AG04450 (cell line): Measurements from ENCODE around the gene SLC39A8. TPM values are rescaled to one million over a fixed set of nuclear protein-coding genes. Genes with fewer than 3 reads are reported as not detected.

Experiments
- CTCF ChIA-PET: fragments of 300-600, 350-600 bp; formaldehyde crosslinking; extraction: SDS; loops from one replicate; lab custom pipeline; 2022; ENCODE audit warnings: antibody characterized with exemption, inconsistent platforms; lab: Charles Lee
- POLR2A ChIA-PET: fragments of 350-600 bp; formaldehyde crosslinking; extraction: SDS; loops from one replicate; lab custom pipeline; 2021; ENCODE audit warnings: antibody characterized with exemption, inconsistent platforms; lab: Yijun Ruan, JAX
- DNase-seq: peaks from one replicate; pipeline ENCODE4 v3.0.0-alpha.2; 2011; ENCODE audit warnings: low read depth, low spot score
- H3K27ac ChIP-seq: one replicate; pipeline ENCODE4 v1.5.1; 2012; ENCODE audit warnings: low read depth, low read length, control low read depth
- H3K27me3 ChIP-seq: one replicate; pipeline ENCODE4 v1.6.0; 2012; ENCODE audit warnings: low read length; ENCODE audit not compliant: control insufficient read depth, insufficient read depth
- H3K4me3 ChIP-seq: 2 replicates; pipeline ENCODE4 v1.5.1; 2011; ENCODE audit warnings: mild to moderate bottlenecking, low read depth, low read length, control low read depth
- H3K9me3 ChIP-seq: 2 replicates; pipeline ENCODE4 v1.5.1; 2012; ENCODE audit warnings: low read length; ENCODE audit not compliant: control insufficient read depth, insufficient read depth
- polyA plus RNA-seq: library from polyadenylated mRNA; depleted of rRNA; stranded (reverse); fragments of >200 nt; gene quantifications from 2 replicates; pipeline ENCODE4 v1.2.3, GENCODE V29; 2011
- TF ChIP-seq, protein P1 (sequence below): IDR thresholded peaks from 2 replicates; pipeline ENCODE4 v1.5.1; 2011; ENCODE audit warnings: low read depth, low read length, control low read depth, inconsistent platforms

The SLC39A8 gene
- polyA plus RNA-seq, 1 experiment = 0.11 TPM

DNA sequence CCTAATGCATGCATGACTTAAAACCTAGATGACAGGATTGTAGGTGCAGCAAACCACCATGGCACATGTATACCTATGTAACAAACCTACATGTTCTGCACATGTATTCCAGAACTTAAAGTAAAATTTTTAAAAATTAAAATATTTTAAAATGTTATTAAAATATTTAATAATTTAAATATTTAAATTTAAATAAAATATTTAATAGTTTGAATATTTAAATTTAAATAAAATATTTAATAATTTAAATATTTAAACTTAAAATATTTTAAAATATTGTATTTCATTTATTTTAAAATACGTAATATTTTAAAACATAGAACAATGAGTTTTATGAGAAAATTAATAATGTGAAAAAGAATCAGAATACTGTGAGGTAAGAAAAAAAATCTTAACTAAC lies 117.9 kb downstream of the SLC39A8 start:
- H3K9me3 ChIP-seq = no peaks in the 10 kb centered on the region
- TF ChIP-seq, protein P1, sequence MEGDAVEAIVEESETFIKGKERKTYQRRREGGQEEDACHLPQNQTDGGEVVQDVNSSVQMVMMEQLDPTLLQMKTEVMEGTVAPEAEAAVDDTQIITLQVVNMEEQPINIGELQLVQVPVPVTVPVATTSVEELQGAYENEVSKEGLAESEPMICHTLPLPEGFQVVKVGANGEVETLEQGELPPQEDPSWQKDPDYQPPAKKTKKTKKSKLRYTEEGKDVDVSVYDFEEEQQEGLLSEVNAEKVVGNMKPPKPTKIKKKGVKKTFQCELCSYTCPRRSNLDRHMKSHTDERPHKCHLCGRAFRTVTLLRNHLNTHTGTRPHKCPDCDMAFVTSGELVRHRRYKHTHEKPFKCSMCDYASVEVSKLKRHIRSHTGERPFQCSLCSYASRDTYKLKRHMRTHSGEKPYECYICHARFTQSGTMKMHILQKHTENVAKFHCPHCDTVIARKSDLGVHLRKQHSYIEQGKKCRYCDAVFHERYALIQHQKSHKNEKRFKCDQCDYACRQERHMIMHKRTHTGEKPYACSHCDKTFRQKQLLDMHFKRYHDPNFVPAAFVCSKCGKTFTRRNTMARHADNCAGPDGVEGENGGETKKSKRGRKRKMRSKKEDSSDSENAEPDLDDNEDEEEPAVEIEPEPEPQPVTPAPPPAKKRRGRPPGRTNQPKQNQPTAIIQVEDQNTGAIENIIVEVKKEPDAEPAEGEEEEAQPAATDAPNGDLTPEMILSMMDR = no peak
- no peak overlapping the region for H3K27ac ChIP-seq
- CTCF ChIA-PET = no interaction called here
- H3K4me3 ChIP-seq = no peak overlapping the region
- no peak for DNase-seq
- no peaks in the 10 kb centered on the region for H3K27me3 ChIP-seq
- POLR2A ChIA-PET = no interaction called here

- DNase-seq = no peak
- CTCF ChIA-PET = no interaction called here
- POLR2A ChIA-PET = no interaction called here
- H3K9me3 ChIP-seq = no peaks in the 10 kb centered on the region
- TF ChIP-seq, protein P1 = no peak
- no peaks in the 10 kb centered on the region for H3K27me3 ChIP-seq
- no peak overlapping the region for H3K27ac ChIP-seq
- H3K4me3 ChIP-seq = no peak overlapping the region
Measured at GRCh38 chr4:102223461-102223860, 121.8 kb downstream of the SLC39A8 start.

GRCh38 chr4:102222838-102223409 lies 122.4 kb downstream of the SLC39A8 start:
- ChIA-PET CTCF (no interaction called here), POLR2A (no interaction called here)
- Histone ChIP-seq H3K4me3 (no peak overlapping the region), H3K9me3 (no peaks in the 10 kb centered on the region), H3K27me3 (no peaks in the 10 kb centered on the region), H3K27ac (no peak overlapping the region)
- DNase-seq = no peak
- TF ChIP-seq, protein P1 = no peak

DNA sequence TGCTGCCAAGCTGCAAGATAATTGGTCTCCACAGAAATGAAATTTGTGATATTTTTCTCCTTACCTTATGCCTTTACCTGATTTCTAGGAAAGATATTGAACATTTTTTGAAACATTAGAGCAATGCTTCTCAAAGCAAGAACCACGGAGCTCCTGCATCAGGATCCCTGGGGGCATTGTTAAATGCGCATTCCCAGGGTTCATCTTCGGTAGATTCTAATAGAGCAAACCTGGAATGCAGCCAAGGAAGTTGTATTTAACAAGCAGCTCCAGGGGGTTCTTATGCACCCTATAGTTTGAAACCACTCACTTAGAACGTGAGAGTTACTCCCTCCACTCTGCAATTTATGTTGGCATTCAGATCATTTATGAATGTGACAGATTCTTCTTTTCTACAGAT lies 126.2 kb downstream of the SLC39A8 start:
- Histone ChIP-seq H3K4me3 (no peak overlapping the region), H3K27me3 (no peaks in the 10 kb centered on the region), H3K27ac (no peak overlapping the region), H3K9me3 (no peaks in the 10 kb centered on the region)
- POLR2A ChIA-PET = no interaction called here
- CTCF ChIA-PET = no interaction called here
- no peak for DNase-seq
- TF ChIP-seq, protein P1 = no peak

GRCh38 chr4:102218656-102219055 lies 126.6 kb downstream of the SLC39A8 start:
- POLR2A ChIA-PET = no interaction called here
- CTCF ChIA-PET = no interaction called here
- H3K27me3 ChIP-seq = no peaks in the 10 kb centered on the region

More at GRCh38 chr4:102218656-102219055, 126.6 kb downstream of the SLC39A8 start:
- no peaks in the 10 kb centered on the region for H3K9me3 ChIP-seq
- DNase-seq = no peak
- TF ChIP-seq, protein P1 = no peak
- H3K4me3 ChIP-seq = no peak overlapping the region
- H3K27ac ChIP-seq = no peak overlapping the region
